Trophoblast cell (in vitro differentiated cells and primary cell): ENCODE data around the gene CCL5.

Source experiments
- DNase-seq, 2 donors: peaks; one replicate each; pipeline ENCODE4 v3.0.0-alpha.2; 2016
- H2AFZ ChIP-seq: 2 replicates; pipeline ENCODE4 v1.6.1; 2013; ENCODE audit warnings: low read length, moderate library complexity, mild to moderate bottlenecking; ENCODE audit not compliant: insufficient read depth, poor library complexity
- H2AK5ac ChIP-seq: 2 replicates; pipeline ENCODE4 v1.6.1; 2013; ENCODE audit warnings: mild to moderate bottlenecking, low read length
- H2BK120ac ChIP-seq: 2 replicates; pipeline ENCODE4 v1.6.1; 2013; ENCODE audit warnings: low read length, mild to moderate bottlenecking, moderate library complexity; ENCODE audit not compliant: insufficient read depth, poor library complexity
- H2BK12ac ChIP-seq: 2 replicates; pipeline ENCODE4 v1.6.1; 2013; ENCODE audit warnings: mild to moderate bottlenecking, low read length, moderate library complexity
- H2BK5ac ChIP-seq: 2 replicates; pipeline ENCODE4 v1.6.1; 2013; ENCODE audit warnings: low read length, low read depth, moderate library complexity, mild to moderate bottlenecking; ENCODE audit not compliant: poor library complexity
- H3K14ac ChIP-seq: 2 replicates; pipeline ENCODE4 v1.6.1; 2013; ENCODE audit warnings: mild to moderate bottlenecking, low read length
- H3K18ac ChIP-seq: 2 replicates; pipeline ENCODE4 v1.6.1; 2013; ENCODE audit warnings: mild to moderate bottlenecking, low read length
- H3K23ac ChIP-seq: 2 replicates; pipeline ENCODE4 v1.6.1; 2013; ENCODE audit warnings: low read length
- H3K27ac ChIP-seq: 2 replicates; pipeline ENCODE4 v1.5.1; 2013; ENCODE audit warnings: low read depth, mild to moderate bottlenecking, inconsistent platforms, low read length, moderate library complexity
- H3K27me3 ChIP-seq: 2 replicates; pipeline ENCODE4 v1.6.1; 2013; ENCODE audit warnings: inconsistent platforms, mild to moderate bottlenecking, low read length, moderate library complexity; ENCODE audit not compliant: insufficient read depth
- H3K36me3 ChIP-seq, 2 experiments: 1 replicate in 1 of 2; 2 replicates in 1 of 2; pipeline ENCODE4 v1.6.1; 2013; ENCODE audit warnings: low read length in 2 of 2, mild to moderate bottlenecking in 2 of 2, moderate library complexity in 1 of 2; ENCODE audit not compliant: insufficient read depth in 2 of 2, control insufficient read depth in 1 of 2
- H3K4ac ChIP-seq: 2 replicates; pipeline ENCODE4 v1.6.1; 2013; ENCODE audit warnings: low read depth, mild to moderate bottlenecking, low read length, moderate library complexity
- H3K4me1 ChIP-seq, 2 experiments: 1 replicate in 1 of 2; 2 replicates in 1 of 2; pipeline ENCODE4 v1.6.1; 2013; ENCODE audit warnings: low read length in 2 of 2, mild to moderate bottlenecking in 2 of 2, moderate library complexity in 1 of 2; ENCODE audit not compliant: insufficient read depth in 2 of 2, control insufficient read depth in 1 of 2
- H3K4me2 ChIP-seq: 2 replicates; pipeline ENCODE4 v1.6.1; 2013; ENCODE audit warnings: inconsistent platforms, mild to moderate bottlenecking, low read length, moderate library complexity
- H3K4me3 ChIP-seq: 2 replicates; pipeline ENCODE4 v1.5.1; 2013; ENCODE audit warnings: mild to moderate bottlenecking, low read depth, low read length, inconsistent platforms
- H3K79me1 ChIP-seq: one replicate; pipeline ENCODE4 v1.6.1; 2013; ENCODE audit warnings: low read length
- H3K79me2 ChIP-seq: 2 replicates; pipeline ENCODE4 v1.6.1; 2013; ENCODE audit warnings: low read length, mild to moderate bottlenecking; ENCODE audit not compliant: control insufficient read depth, insufficient read depth, poor library complexity
- H3K9ac ChIP-seq: 2 replicates; pipeline ENCODE4 v1.6.1; 2013; ENCODE audit warnings: mild to moderate bottlenecking, low read length
- H3K9me3 ChIP-seq: 2 replicates; pipeline ENCODE4 v1.6.1; 2013; ENCODE audit warnings: low read depth, mild to moderate bottlenecking, control low read depth, inconsistent platforms, low read length; ENCODE audit not compliant: insufficient read depth
- H4K12ac ChIP-seq: 2 replicates; pipeline ENCODE4 v1.6.1; 2013; ENCODE audit warnings: low read depth, mild to moderate bottlenecking, low read length, moderate library complexity
- H4K8ac ChIP-seq: 2 replicates; pipeline ENCODE4 v1.6.1; 2013; ENCODE audit warnings: low read depth, mild to moderate bottlenecking, low read length, moderate library complexity
- H4K91ac ChIP-seq: one replicate; pipeline ENCODE4 v1.6.1; 2013; ENCODE audit warnings: low read depth, mild to moderate bottlenecking, low read length, moderate library complexity
- WGBS: extraction: QIAGEN DNeasy Blood & Tissue Kit; methylation state at CpG from one replicate; pipeline ENCODE4 v1.1.7; 2013; ENCODE audit warnings: missing lambda C conversion rate; ENCODE audit not compliant: insufficient read length, insufficient coverage; ENCODE audit errors: extremely low coverage; 5-methylcytosine and 5-hydroxymethylcytosine counted together

CCL5 gene

DNA sequence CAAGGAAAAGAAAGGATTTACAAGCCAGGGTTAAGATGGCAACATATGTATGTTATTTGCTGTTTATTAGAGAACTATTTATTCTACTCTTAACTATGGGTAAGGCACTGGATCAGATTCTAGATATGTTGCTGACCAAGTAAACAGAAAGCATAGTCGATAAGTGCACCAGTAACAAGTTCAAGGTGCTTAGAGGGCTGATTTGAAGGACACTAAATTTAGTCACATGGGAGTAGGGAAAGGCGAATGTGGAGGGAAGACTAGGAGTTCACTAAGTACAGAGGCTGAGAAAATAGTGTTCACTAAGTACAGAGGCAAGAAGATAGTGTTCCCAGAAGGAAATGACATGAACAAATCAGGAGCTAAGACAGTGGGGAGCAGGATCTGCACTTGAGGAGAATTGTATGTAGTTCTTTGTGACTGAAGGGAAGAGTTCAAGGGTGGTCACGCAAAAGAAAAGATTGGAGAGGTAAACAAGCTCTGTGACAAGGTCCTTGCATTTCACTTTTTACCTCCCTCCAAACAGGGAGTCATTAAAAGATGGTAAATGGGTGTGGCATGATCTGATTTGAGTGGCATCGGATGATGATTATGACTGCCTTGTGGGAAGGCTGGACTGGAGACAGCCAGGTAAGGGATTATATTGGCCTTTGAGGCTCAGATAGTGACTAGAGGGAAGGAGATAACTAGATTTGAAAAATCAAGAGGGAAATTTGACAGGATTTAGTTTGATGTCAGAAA lies 32.4 kb downstream of the CCL5 start:
- Histone ChIP-seq H2BK12ac (no peak overlapping the region), H2BK120ac (no peak overlapping the region), H3K79me1 (no peaks in the 10 kb centered on the region), H3K36me3 (peaks cover 18 to 31% of the 10 kb centered on the region in 2 experiments), H3K4ac (no peak overlapping the region), H3K79me2 (no peaks in the 10 kb centered on the region), H2AFZ (no peak overlapping the region), H4K12ac (no peak overlapping the region), H3K4me2 (no peak overlapping the region), H3K4me1 (no peaks in the 10 kb centered on the region), H3K9ac (no peak overlapping the region), H3K27me3 (no peaks in the 10 kb centered on the region), H3K23ac (no peak overlapping the region), H4K8ac (no peak overlapping the region), H3K27ac (no peak overlapping the region), H3K18ac (no peak overlapping the region), H2BK5ac (no peak overlapping the region), H3K14ac (no peak overlapping the region), H2AK5ac (no peak overlapping the region), H4K91ac (no peak overlapping the region), H3K9me3 (no peaks in the 10 kb centered on the region), H3K4me3 (no peak overlapping the region)
- no peak for DNase-seq
- WGBS: no CpG with 5 or more reads among the region's 4 CpGs

GRCh38 chr17:35847006-35847405 lies 33.2 kb downstream of the CCL5 start:
- Histone ChIP-seq H4K8ac (no peak overlapping the region), H4K12ac (no peak overlapping the region), H3K14ac (no peak overlapping the region), H3K9ac (no peak overlapping the region), H3K79me2 (no peaks in the 10 kb centered on the region), H3K4me2 (no peak overlapping the region), H4K91ac (no peak overlapping the region), H3K27me3 (no peaks in the 10 kb centered on the region), H3K4me1 (no peaks in the 10 kb centered on the region), H2AFZ (no peak overlapping the region), H3K9me3 (no peaks in the 10 kb centered on the region), H3K18ac (no peak overlapping the region), H3K23ac (no peak overlapping the region), H2AK5ac (no peak overlapping the region), H3K27ac (no peak overlapping the region), H3K79me1 (no peaks in the 10 kb centered on the region), H3K4ac (no peak overlapping the region), H2BK5ac (no peak overlapping the region), H2BK12ac (no peak overlapping the region), H3K36me3 (peaks cover 22 to 35% of the 10 kb centered on the region in 2 experiments), H3K4me3 (no peak overlapping the region), H2BK120ac (no peak overlapping the region)
- no peak for DNase-seq
- WGBS: no CpG with 5 or more reads among the region's 2 CpGs

GRCh38 chr17:35846055-35846809 lies 33.9 kb downstream of the CCL5 start:
- H3K18ac ChIP-seq: no peak overlapping the region
- H3K27ac ChIP-seq: no peak overlapping the region
- H3K23ac ChIP-seq: no peak overlapping the region
- no peak overlapping the region for H4K12ac ChIP-seq
- H4K8ac ChIP-seq: no peak overlapping the region
- H3K79me2 ChIP-seq: no peaks in the 10 kb centered on the region
- no peak overlapping the region for H3K4me3 ChIP-seq
- no peak overlapping the region for H2AFZ ChIP-seq
- H2BK5ac ChIP-seq: no peak overlapping the region
- no peaks in the 10 kb centered on the region for H3K27me3 ChIP-seq
- H2BK120ac ChIP-seq: no peak overlapping the region
- H3K14ac ChIP-seq: no peak overlapping the region
- no peaks in the 10 kb centered on the region for H3K4me1 ChIP-seq
- H3K79me1 ChIP-seq: no peaks in the 10 kb centered on the region
- no peak for DNase-seq
- H2BK12ac ChIP-seq: no peak overlapping the region
- no peak overlapping the region for H4K91ac ChIP-seq
- no peaks in the 10 kb centered on the region for H3K9me3 ChIP-seq
- no peak overlapping the region for H2AK5ac ChIP-seq
- WGBS: no CpG with 5 or more reads among the region's 3 CpGs
- H3K4ac ChIP-seq: no peak overlapping the region
- H3K4me2 ChIP-seq: no peak overlapping the region
- no peak overlapping the region for H3K9ac ChIP-seq
- peaks cover 29 to 41% of the 10 kb centered on the region in 2 experiments for H3K36me3 ChIP-seq

DNA sequence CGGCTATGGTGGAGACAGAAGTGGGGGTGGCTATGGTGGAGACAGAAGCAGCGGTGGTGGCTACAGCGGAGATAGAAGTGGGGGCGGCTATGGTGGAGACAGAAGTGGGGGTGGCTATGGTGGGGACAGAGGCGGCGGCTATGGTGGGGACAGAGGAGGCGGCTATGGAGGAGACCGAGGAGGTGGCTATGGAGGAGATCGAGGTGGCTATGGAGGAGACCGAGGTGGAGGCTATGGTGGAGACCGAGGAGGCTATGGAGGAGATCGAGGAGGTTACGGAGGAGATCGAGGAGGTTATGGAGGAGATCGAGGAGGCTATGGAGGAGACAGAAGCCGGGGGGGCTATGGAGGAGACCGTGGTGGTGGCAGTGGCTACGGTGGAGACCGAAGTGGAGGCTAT lies 35.6 kb downstream of the CCL5 start:
- Histone ChIP-seq H4K8ac (no peak overlapping the region), H3K4ac (no peak overlapping the region), H3K18ac (no peak overlapping the region), H2AK5ac (no peak overlapping the region), H3K4me2 (no peak overlapping the region), H2BK12ac (no peak overlapping the region), H4K91ac (no peak overlapping the region), H3K4me1 (no peaks in the 10 kb centered on the region), H3K79me1 (no peaks in the 10 kb centered on the region), H2BK5ac (no peak overlapping the region), H3K4me3 (no peak overlapping the region), H3K27me3 (no peaks in the 10 kb centered on the region), H2BK120ac (no peak overlapping the region), H3K79me2 (no peaks in the 10 kb centered on the region), H3K27ac (no peak overlapping the region), H3K14ac (no peak overlapping the region), H3K23ac (no peak overlapping the region), H3K9me3 (no peaks in the 10 kb centered on the region), H4K12ac (no peak overlapping the region), H3K36me3 (peaks cover 35 to 44% of the 10 kb centered on the region in 2 experiments), H3K9ac (no peak overlapping the region), H2AFZ (no peak overlapping the region)
- DNase-seq: no peak
- WGBS: no CpG with 5 or more reads among the region's 19 CpGs
